GM18951 (cell line): ENCODE measurements around the gene ZSWIM5.
"Not testable (repeated sequence)": the region's sequence is repeated elsewhere in the genome, so short reads cannot be mapped to it uniquely, and the experiment has no call there.

Experiments used
- POLR2A ChIP-seq: IDR thresholded peaks from 4 replicates; pipeline ENCODE4 v1.6.1; 2011; ENCODE audit warnings: mild to moderate bottlenecking; ENCODE audit not compliant: insufficient read length, insufficient read depth; ENCODE audit errors: extremely low read depth
- in situ Hi-C: fragments of 300-500 bp; cut with MboI; formaldehyde crosslinking; loops from one replicate; pipeline ENCODE4 v1.12.0; 2022; ENCODE audit warnings: low sequenced_read_pairs, mixed read lengths, inconsistent platforms; ENCODE audit not compliant: unreplicated experiment

Gene ZSWIM5

DNA sequence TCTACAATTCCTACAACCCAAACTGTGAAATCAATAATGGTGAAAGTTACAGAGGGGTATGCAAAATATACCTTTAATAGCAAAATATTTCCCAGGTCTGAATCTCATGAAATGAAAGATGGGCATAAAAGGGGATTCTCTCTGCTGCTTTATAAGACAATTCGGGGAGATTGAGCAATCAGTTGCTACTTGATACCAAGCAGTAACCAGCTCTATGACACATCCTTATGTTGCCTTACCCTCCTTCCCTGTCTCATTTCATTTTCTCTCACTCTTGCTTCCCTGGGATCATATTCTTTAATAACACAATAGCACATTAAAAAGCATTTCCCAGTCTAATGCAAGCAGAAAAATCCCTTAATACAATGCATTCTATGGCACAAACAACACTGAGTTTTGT lies 29.0 kb downstream of the ZSWIM5 start:
- in situ Hi-C loops = no loop called here
- TF ChIP-seq POLR2A = no peak

DNA sequence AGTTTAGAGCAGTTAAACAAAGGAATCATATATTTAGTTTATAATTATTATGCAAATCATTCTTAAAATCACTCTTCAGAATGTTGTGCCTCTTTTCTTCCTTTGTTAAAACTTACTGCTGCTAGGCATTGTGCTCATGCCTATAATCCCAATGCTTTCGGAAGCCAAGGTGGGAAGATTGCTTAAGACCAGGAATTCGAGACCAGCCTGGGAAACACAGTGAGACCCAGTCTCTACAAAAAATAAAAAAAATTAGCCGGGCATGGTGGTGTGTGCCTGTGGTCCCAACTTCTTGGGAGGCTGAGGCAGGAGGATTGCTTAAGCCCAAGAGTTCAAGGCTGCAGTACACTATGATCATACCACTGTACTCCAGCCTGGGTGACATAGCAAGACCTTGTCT lies 33.6 kb downstream of the ZSWIM5 start:
- in situ Hi-C loops = no loop called here
- no peak for TF ChIP-seq POLR2A

DNA sequence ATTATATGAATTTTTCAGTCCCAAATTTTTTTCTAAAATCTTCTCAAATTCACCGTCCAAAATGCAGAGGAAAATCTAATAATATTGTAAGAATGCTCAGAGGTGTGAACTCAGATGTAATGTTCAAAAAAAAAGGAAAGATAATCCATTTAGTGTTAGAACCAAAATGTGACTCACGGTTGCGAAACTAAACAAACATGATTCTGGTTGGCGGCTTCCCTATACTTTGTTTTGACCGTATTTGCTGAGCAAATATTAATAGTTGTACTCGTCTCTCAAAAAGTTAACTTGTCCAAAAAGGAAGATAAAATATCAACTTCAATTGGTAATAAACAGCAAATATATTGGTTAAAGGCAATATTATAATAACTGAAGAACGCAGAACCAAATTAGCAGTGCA lies 34.4 kb downstream of the ZSWIM5 start:
- no peak for TF ChIP-seq POLR2A

DNA sequence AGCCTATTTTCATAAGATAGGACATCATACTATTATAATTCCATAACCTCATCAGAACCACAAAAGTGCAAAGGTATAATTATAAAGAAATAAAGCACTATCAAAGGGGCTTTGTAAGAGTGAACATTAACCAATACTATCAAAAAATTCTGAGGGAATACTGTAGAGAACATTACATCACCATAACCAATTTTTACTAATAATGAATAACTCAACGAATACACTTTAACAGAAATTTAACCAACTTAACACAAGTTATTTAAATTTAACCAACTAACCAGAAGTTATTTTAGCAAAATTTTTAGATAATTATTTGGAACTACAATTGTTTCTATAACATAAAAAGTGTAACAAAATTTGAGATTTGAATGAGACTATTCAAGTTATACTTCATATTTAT lies 34.8 kb downstream of the ZSWIM5 start:
- in situ Hi-C loops = no loop called here
- no peak for TF ChIP-seq POLR2A

More for the DNA sequence above, 34.4 kb downstream of the ZSWIM5 start:
- in situ Hi-C loops = no loop called here

DNA sequence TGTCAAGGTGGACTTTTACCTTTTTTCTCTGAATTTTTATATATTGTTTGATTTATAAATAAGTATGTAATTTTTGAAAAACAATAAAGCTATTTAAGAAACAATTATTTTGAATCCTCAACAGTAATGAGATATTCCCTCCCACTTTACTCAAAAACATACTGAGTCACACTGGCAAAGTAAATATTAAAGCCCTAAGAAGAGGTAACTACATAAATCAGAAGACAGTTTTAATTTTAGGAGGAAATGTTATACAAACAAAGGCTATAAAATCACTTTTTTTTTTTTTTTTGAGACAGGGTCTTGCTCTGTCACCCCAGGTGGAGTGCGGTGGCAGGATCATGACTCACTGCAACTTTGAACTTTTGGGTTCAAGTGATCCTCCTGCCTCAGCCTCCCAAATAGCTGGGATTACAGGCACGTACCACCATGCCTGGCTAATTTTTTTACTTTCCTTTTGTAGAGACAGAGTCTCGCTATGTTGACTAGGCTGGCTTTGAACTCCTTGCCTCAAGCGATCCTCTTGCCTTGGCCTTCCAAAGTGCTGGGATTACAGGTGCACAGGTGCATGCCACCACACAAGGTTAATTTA lies 36.2 kb downstream of the ZSWIM5 start:
- TF ChIP-seq POLR2A = no peak
- in situ Hi-C loops = no loop called here

DNA sequence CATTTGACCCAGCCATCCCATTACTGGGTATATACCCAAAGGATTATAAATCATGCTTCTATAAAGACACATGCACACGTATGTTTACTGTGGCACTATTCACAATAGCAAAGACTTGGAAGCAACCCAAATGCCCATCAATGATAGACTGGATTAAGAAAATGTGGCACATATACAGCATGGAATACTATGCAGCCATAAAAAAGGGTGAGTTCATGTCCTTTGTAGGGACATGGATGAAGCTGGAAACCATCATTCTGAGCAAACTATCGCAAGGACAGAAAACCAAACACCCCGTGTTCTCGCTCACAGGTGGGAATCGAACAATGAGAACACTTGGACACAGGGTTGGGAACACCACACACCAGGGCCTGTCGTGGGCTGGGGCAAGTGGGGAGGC lies 38.5 kb downstream of the ZSWIM5 start:
- in situ Hi-C loops = not testable (repeated sequence)

DNA sequence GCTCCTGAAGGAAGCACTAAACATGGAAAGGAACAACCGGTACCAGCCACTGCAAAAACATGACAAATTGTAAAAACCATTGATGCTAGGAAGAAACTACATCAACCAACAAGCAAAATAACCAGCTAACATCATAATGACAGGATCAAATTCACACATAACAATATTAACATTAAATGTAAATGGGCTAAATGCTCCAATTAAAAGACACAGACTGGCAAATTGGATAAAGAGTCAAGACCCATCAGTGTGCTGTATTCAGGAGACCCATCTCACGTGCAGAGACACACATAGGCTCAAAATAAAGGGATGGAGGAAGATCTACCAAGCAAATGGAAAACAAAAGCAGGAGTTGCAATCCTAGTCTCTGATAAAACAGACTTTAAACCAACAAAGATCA lies 42.1 kb downstream of the ZSWIM5 start:
- in situ Hi-C loops = not testable (repeated sequence)

DNA sequence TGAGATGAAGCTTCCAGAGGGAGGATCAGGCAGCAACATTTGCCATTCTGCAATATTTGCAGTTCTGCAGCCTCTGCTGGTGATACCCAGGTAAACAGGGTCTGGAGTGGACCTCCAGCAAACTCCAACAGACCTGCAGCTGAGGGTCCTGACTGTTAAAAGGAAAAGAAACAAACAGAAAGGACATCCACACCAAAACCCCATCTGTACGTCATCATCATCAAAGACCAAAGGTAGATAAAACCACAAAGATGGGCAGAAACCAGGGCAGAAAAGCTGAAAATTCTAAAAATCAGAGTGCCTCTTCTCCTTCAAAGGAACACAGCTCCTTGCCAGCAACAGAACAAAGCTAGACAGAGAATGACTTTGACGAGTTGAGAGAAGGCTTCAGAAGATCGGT lies 43.3 kb downstream of the ZSWIM5 start:
- in situ Hi-C loops = not testable (repeated sequence)

DNA sequence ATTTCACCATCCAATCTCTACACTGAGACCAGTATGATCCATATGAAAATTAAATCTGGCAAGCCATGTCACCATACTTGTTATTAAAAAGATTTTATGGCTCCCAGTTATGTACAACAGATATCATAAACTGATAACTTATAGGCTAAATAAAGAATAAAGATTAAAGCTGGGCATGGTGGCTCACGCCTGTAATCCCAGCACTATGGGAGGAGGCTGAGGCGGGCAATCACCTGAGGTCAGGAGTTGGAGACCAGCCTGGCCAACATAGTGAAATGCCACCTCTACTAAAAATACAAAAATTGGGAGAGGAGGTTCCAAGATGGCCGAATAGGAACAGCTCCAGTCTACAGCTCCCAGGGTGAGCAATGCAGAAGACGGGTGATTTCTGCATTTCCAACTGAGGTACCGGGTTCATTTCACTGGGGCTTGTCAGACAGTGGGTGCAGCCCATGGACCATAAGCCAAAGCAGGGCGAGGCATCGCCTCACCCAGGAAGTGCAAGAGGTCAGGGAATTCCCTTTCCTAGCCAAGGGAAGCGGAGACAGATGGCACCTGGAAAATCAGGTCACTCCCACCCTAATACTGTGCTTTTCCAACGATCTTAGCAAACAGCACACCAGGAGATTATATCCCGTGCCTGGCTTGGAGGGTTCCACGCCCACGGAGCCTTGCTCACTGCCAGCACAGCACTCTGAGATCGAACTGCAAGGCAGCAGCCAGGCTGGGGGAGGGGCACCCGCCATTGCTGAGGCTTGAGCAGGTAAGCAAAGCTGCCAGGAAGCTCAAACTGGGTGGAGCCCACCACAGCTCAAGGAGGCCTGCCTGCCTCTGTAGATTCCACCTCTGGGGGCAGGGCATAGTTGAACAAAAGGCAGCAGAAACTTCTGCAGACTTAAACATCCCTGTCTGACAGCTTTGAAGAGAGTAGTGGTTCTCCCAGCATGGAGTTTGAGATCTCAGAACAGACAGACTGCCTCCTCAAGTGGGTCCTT lies 44.1 kb downstream of the ZSWIM5 start:
- in situ Hi-C loops = not testable (repeated sequence)

DNA sequence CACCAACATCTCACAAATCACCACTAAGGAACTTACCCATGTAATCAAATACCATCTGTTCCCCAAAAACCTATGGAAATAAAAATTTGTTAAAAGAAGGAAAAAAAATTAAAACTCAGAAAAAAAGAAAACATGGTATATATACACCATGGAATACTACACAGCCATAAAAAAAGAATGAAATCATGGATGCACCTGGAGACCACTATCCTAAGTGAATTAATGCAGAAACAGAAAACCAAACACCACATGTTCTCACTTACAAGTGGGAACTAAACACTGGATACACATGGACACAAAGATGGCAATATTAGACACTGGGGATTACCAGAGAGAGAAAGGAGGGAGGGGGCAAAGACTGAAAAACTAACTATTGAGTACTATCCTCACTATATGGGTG lies 50.4 kb downstream of the ZSWIM5 start:
- no peak for TF ChIP-seq POLR2A
- in situ Hi-C loops = no loop called here

DNA sequence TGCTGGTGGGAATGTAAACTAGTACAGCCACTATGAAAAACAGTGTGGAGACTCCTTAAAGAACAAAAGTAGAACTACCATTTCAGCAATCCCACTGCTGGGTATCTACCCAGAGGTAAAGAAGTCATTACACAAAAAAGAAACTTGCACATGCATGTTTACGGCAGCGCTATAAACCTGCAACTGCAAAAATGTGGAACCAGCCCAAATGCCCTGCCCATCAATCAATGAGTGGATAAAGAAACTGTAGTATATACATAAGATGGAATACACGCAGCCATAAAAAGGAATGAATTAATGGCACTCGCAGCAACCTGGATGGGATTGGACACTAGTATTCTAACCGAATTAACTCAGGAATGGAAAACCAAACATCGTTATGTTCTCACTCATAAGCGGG lies 51.0 kb downstream of the ZSWIM5 start:
- in situ Hi-C loops = no loop called here
- no peak for TF ChIP-seq POLR2A

DNA sequence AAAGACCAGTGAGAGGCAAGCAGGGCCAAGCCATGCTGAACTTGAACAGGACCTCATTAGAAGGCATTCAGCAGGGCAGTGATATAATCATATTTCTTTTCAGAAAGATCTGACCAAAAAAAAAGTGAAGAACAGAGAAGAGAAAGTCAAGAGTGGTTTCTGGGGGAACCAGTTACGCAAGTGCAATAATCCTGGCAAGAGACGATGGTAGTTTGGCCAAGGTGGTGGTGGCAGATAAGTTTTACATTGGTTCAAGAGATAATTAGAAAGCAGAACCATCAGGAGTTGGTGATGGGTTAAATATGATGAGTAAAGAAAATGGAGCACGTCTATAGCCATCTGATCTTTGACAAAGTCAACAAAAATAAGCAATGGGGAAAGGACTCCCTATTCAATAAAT lies 54.3 kb downstream of the ZSWIM5 start:
- in situ Hi-C loops = no loop called here
- TF ChIP-seq POLR2A = no peak

DNA sequence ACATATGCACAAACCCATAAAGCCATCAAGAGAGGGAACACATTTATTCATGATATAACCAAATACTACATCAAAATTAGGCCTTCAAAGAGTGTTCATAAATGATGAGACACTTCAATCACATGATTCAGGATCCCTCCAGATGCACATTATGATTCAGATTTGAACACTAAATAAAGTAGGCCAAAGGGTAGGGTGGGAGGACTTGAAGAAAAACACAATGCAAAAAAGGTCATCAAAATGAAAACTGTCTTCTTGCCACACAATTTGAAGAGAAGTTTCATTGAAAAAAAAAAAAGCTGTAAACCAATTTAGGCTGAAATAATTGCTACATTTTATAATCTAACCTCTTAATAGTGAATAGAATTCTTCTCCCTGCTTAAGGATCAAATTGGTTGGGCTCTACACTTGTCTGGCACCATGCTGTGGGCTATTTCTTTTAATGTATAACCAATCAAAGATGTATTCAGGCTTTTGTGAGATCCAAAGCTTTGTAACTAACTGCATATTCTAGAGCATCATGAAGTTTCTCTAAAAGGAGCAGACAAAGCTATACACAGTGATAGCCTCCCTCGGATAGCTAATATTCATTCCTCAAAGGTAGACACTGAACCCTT lies 58.1 kb downstream of the ZSWIM5 start:
- in situ Hi-C loops = no loop called here
- no peak for TF ChIP-seq POLR2A

DNA sequence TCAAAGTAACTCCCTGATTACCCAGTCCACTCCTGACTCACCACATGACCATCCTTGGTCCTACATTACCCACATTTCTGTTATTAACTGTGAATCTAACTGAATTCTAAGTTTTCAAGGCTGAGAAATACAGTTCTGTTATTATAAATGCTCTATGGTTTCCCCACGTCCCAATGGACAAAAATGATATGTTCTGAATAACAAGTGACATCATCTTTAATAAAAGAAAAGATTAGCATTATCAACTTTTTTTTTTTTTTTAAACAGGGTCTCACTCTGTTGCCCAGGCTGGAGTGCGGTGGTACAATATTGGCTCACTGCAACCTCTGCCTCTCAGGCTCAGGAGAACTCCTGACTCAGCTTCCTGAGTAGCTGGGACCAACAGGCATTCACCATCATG lies 59.6 kb downstream of the ZSWIM5 start:
- TF ChIP-seq POLR2A = no peak
- in situ Hi-C loops = no loop called here
